A549 (cell line): ENCODE results near the gene RNF112.

Experiments used
- CHD2 ChIP-seq: fragments of 150-350 bp; IDR thresholded peaks from 2 replicates; pipeline ENCODE4 v1.6.1; 2014; ENCODE audit warnings: low read length; ENCODE audit not compliant: partially characterized antibody
- CTCF ChIP-seq: fragments of >200 bp; sonication (Bioruptor Twin); formaldehyde crosslinking; IDR thresholded peaks from 3 replicates; pipeline ENCODE4 v1.5.1; 2016
- EP300 ChIP-seq, 2 experiments: fragments of >200 bp; sonication (Bioruptor Twin); formaldehyde crosslinking; IDR thresholded peaks; 2 replicates in 1 of 2; 3 replicates in 1 of 2; pipeline ENCODE4 v1.6.1; 2016 to 2017
- ESRRA ChIP-seq: fragments of 150-350 bp; IDR thresholded peaks from 2 replicates; pipeline ENCODE4 v1.6.1; 2014; ENCODE audit warnings: mild to moderate bottlenecking, low read length, borderline replicate concordance
- USF2 ChIP-seq: fragments of 450-650 bp; IDR thresholded peaks from 2 replicates; pipeline ENCODE4 v1.6.1; 2014; ENCODE audit warnings: antibody characterized with exemption

DNA sequence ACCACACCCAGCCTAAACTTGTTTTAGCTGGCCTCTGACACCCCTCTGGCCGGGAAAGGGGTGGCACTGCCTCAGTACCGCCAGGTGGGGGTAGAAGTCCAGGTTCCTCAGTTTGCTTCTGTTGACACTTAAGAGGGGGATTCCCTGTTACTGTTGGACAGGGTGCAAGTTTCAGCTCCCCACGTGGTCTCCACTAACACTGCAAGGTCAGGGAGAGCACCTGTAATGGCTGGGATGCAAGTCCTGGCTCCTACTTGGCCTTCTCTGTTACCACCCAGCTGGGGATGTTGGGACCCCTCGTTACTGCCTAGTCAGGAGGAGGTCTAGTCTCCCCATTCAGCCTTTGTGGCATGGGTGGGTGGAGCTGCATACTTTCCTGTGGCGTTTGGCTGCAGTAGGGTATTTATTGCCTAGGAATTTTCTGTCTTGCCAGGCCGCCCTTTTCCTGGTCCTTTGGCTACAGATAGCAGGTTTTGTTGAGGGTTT is 13.4 kb upstream of the RNF112 start:
- TF ChIP-seq CHD2 (no peak), CTCF (no peak), USF2 (no peak), EP300 (IDR thresholded peaks at IDR 0.05) (no peak), ESRRA (no peak)
